Right atrium auricular region (tissue), 2 donors: ENCODE data around the gene PDE10A. TPM values are rescaled to one million over a fixed set of nuclear protein-coding genes. Genes with fewer than 3 reads are reported as not detected.
"Not testable (repeated sequence)": the region's sequence is repeated elsewhere in the genome, so short reads cannot be mapped to it uniquely, and the experiment has no call there.

ENCODE experiments used
- DNase-seq: peaks from one replicate; pipeline ENCODE4 v3.0.0-alpha.2; 2019; ENCODE audit warnings: low spot score
- H3K27ac ChIP-seq, 2 donors: fragments of 200-600 bp; sonication (generic); 1 replicate in 1 of 2; 2 replicates in 1 of 2; pipeline ENCODE4 v1.5.1; 2016 to 2019
- H3K27me3 ChIP-seq, 2 donors: fragments of 200-600 bp; sonication (generic); one replicate each; pipeline versions ENCODE4 v1.5.1 to v1.6.0; 2017 to 2019
- H3K36me3 ChIP-seq: fragments of 200-600 bp; sonication (generic); one replicate; pipeline ENCODE4 v1.5.1; 2016
- H3K4me1 ChIP-seq, 2 donors: fragments of 200-600 bp; sonication (generic); one replicate each; pipeline versions ENCODE4 v1.5.1 to v1.6.0; 2017 to 2019
- H3K4me3 ChIP-seq, 2 donors: fragments of 200-600 bp; sonication (generic); 1 replicate in 1 of 2; 2 replicates in 1 of 2; pipeline ENCODE4 v1.5.1; 2017 to 2019; ENCODE audit warnings: mild to moderate bottlenecking in 1 of 2, moderate library complexity in 1 of 2
- H3K9me3 ChIP-seq, 2 donors: fragments of 200-600 bp; sonication (generic); one replicate each; pipeline ENCODE4 v1.5.1; 2019
- total RNA-seq, 2 donors: library from RNA; depleted of rRNA; stranded (reverse); fragments of >200 nt; gene quantifications; one replicate each; pipeline ENCODE4 v1.1.0, GENCODE V29; 2016
- TF ChIP-seq, protein P1 (sequence below), 2 donors: fragments of 200-600 bp; sonication (generic); IDR thresholded peaks; one replicate each; pipeline ENCODE4 v1.5.1; 2019; ENCODE audit warnings: antibody characterized with exemption in 2 of 2

The PDE10A gene
- total RNA-seq, 2 donors from 2014 or later: 3.6 to 4.3 TPM

DNA sequence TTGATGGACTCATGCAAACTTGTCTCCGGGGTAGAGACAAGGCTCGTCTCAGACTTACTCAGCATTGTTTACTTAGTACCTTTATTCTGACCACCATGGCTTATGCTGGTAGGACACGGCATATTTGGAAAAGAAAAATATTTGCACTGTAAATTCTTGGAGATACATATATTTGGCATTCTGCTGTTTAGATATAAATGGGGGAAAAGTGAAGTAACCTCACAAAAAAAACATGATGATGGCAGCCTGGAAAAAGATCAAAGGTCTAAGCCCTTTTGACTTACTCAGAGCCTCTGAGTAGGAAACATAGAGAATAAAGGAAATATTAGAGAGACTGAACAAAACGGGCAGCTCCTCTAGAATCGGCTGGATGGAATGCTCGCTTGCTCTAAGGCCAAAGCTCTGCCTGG lies 32.5 kb downstream of the PDE10A start:
- Histone ChIP-seq H3K27me3 (no peaks in the 10 kb centered on the region), H3K36me3 (no peaks in the 10 kb centered on the region), H3K27ac (no peak overlapping the region), H3K4me3 (no peak overlapping the region), H3K9me3 (no peaks in the 10 kb centered on the region), H3K4me1 (no peaks in the 10 kb centered on the region)
- TF ChIP-seq, protein P1, sequence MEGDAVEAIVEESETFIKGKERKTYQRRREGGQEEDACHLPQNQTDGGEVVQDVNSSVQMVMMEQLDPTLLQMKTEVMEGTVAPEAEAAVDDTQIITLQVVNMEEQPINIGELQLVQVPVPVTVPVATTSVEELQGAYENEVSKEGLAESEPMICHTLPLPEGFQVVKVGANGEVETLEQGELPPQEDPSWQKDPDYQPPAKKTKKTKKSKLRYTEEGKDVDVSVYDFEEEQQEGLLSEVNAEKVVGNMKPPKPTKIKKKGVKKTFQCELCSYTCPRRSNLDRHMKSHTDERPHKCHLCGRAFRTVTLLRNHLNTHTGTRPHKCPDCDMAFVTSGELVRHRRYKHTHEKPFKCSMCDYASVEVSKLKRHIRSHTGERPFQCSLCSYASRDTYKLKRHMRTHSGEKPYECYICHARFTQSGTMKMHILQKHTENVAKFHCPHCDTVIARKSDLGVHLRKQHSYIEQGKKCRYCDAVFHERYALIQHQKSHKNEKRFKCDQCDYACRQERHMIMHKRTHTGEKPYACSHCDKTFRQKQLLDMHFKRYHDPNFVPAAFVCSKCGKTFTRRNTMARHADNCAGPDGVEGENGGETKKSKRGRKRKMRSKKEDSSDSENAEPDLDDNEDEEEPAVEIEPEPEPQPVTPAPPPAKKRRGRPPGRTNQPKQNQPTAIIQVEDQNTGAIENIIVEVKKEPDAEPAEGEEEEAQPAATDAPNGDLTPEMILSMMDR (IDR thresholded peaks at IDR 0.05): no peak
- DNase-seq: no peak

DNA sequence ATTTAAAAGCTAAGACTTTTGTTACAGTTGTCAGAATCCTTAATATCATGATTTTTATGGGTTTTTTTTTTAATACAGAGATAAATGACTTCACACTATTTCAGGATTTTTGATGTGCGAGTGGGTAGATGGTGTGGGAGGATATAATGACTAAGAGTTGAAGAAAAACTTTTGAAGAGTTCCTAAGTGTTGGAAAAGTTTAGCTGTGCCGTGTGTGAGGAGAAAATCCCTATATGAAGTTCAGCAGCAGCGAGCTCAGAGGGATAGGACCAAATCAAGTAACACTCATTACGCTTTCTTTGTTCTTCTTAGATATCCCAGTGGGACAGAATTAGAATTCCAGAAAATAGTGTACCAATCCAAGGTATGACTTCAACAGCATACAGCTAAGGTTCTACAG lies 34.1 kb downstream of the PDE10A start:
- Histone ChIP-seq H3K9me3 (no peaks in the 10 kb centered on the region), H3K4me1 (no peaks in the 10 kb centered on the region), H3K27me3 (no peaks in the 10 kb centered on the region), H3K27ac (no peak overlapping the region), H3K4me3 (no peak overlapping the region), H3K36me3 (no peaks in the 10 kb centered on the region)
- TF ChIP-seq, protein P1 (IDR thresholded peaks at IDR 0.05): no peak
- no peak for DNase-seq

DNA sequence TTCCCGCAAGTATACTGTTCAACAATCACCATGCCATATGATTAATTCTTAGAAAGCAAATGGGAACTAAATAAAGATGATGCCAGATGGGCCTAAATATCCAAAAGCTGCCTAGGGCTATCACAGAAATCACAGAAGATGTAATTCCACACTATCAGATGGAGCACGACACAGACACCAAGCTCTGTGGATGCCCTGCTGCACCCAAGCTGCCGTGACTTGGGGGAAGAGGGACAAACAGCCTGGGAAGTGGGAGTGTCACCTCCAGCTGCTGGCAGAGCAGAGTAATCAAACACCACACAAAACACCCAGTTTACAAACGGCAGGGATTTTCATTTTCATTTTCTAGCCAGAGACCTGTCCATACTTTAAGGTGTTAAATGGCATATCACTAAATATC lies 35.7 kb downstream of the PDE10A start:
- H3K4me1 ChIP-seq: no peaks in the 10 kb centered on the region
- no peak overlapping the region for H3K4me3 ChIP-seq
- H3K27me3 ChIP-seq: no peaks in the 10 kb centered on the region
- H3K9me3 ChIP-seq: no peaks in the 10 kb centered on the region
- DNase-seq: no peak
- H3K27ac ChIP-seq: no peak overlapping the region
- H3K36me3 ChIP-seq: no peaks in the 10 kb centered on the region
- TF ChIP-seq, protein P1 (IDR thresholded peaks at IDR 0.05): no peak

DNA sequence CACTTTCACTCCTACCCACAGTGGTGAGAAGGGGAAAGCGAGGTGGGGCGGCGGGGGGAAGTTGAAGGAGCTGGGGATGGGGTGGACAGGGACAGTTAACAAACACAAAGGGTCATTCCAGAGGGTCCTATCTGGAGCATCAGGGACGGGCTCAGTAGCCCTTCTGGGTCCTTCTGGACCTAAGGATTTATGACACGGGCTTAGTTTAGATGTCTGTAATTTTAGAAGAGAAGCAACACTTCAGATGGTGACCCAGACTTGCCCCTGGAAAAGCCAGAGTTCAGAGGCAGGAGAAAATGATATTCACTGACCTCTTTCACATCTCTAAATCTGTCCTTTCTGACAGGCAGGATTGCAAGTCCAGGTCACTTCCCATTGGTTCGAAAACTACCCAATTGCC lies 36.3 kb downstream of the PDE10A start:
- H3K4me3 ChIP-seq: no peak overlapping the region
- TF ChIP-seq, protein P1 (IDR thresholded peaks at IDR 0.05): no peak
- DNase-seq: no peak
- no peaks in the 10 kb centered on the region for H3K4me1 ChIP-seq
- no peaks in the 10 kb centered on the region for H3K27me3 ChIP-seq
- H3K9me3 ChIP-seq: no peaks in the 10 kb centered on the region
- H3K36me3 ChIP-seq: no peaks in the 10 kb centered on the region
- H3K27ac ChIP-seq: no peak overlapping the region

DNA sequence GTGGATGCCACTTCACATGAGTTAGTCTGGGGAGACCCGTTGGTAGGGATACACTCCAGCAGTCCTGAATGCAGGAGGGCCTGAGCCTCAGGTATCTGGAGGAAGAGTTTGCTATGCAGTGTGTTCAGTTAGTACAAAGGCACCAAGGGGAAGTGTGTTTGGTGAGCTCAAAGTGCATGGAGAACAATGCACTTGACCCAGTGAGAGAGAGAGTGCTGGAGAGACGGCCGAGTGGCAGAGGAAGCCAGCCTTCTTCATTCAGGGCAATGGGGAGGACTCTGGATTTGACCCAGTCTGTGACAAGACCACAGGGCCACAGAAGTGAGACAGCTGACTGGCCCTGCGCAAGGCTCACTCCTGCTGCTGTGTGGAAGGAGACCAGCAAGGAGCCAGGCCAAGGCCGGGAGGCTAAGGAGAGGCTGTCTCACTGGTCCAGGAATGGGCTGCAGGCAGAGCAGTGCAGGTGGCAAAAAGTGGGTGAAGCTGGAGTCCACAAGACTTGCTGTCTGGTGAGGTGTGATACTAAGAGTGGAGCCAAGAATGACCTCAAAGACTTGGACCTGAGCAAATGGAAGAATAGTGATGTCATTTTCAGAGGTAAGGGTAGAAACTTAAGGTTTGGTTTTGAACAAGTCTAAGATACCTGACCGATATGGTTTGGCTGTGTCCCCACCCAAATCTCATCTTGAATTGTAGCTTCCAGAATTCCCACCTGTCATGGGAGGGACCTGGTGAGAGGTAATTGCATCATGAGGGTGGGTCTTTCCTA lies 38.0 kb downstream of the PDE10A start:
- no peak overlapping the region for H3K4me3 ChIP-seq
- no peak overlapping the region for H3K27ac ChIP-seq
- TF ChIP-seq, protein P1 (IDR thresholded peaks at IDR 0.05): no peak
- no peaks in the 10 kb centered on the region for H3K9me3 ChIP-seq
- H3K27me3 ChIP-seq: no peaks in the 10 kb centered on the region
- no peaks in the 10 kb centered on the region for H3K4me1 ChIP-seq
- DNase-seq: no peak
- H3K36me3 ChIP-seq: no peaks in the 10 kb centered on the region

DNA sequence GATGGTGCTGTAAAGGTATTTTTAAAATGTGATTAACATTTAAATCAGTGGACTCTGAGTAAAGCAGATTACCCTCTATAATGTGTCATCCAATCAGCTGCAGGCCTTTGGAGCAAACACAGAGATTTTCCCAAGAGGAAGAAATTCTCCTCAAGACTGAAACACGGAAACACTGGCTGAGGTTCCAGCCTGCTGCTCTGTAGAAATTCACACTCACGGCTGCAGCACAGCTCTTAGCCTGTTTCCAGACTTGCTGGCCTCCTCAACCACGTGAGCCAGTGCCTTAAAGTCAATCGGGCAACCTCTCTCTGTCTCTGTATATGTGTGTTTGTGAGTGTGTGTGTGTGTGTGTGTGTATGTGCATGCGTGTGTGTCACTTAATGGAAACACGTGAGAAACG lies 41.1 kb downstream of the PDE10A start:
- Histone ChIP-seq H3K4me1 (peaks cover 0 to under 1% of the 10 kb centered on the region in 2 donors), H3K9me3 (no peaks in the 10 kb centered on the region), H3K4me3 (no peak overlapping the region), H3K27me3 (no peaks in the 10 kb centered on the region), H3K27ac (no peak overlapping the region), H3K36me3 (no peaks in the 10 kb centered on the region)
- DNase-seq: no peak
- TF ChIP-seq, protein P1 (IDR thresholded peaks at IDR 0.05): no peak

DNA sequence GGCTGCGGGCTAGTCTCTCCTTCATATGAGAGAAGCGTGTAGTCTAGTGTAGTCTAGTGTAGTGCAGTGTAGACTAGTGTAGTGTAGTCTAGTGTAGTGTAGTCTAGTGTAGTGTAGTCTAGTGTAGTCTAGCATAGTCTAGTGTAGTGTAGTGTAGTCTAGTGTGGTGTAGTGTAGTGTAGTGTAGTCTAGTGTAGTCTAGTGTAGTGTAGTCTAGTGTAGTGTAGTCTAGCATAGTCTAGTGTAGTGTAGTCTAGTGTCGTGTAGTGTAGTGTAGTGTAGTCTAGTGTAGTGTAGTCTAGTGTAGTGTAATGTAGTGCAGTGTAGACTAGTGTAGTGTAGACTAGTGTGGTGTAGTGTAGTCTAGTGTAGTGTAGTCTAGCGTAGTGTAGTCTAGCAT lies 44.1 kb downstream of the PDE10A start:
- H3K27me3 ChIP-seq, H3K36me3 ChIP-seq, H3K4me1 ChIP-seq, H3K27ac ChIP-seq, H3K4me3 ChIP-seq, DNase-seq, H3K9me3 ChIP-seq: not testable (repeated sequence)
